GM12892 (cell line): ENCODE data around the gene PSMF1.

Experiments used
- POLR2A ChIP-seq: IDR thresholded peaks from 2 replicates; pipeline ENCODE4 v1.6.1; 2011; ENCODE audit warnings: low read depth, low read length, control low read depth
- POLR2AphosphoS5 ChIP-seq: IDR thresholded peaks from 2 replicates; pipeline ENCODE4 v1.6.1; 2011; ENCODE audit warnings: low read depth, low read length, control low read depth

DNA sequence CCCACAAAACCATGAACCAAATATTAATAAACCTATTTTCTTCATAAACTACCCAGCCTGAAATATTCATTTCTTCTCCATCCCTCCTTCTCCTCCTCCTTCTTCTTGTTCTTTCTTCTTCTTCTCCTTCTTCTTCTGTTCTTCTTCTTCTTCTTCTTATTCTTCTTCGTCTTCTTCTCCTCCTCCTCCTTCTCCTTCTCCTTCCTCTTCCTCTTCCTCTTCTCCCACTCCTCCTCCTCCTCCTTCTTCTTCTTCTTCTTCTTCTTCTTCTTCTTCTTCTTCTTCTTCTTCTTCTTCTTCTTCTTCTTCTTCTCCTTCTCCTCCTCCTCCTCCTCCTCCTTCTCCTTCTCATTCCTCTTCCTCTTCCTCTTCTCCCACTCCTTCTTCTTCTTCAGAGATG, 71.4 kb downstream of the PSMF1 start:
- TF ChIP-seq POLR2A = no peak
- TF ChIP-seq POLR2AphosphoS5 = no peak
